ENCODE measurements around the gene CCR5.

DNA sequence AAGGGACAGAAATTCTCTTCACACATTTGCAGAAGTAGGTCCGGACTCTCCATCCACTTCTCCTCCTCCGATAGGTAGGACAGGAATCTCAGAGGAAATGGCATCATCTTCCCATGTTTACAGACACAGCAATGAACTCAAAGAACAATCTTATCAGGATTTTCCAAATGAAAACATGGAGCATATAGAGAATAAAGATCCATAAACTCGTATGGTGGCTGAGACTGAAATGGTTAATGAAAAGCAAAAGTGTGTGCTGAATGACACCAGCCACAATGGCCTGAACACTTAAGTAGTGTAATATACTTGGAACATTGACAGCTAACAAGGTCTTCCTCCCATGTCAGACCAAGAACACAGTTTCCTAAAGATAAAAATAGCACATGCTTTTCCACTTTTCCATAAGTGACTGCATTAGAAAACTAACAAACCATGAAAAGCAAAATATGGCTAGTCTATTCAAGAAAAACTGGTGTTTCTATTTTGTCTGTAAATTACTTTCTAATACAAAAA, 42.1 kb downstream of the CCR5 start:
- TF ChIP-seq, protein P1, sequence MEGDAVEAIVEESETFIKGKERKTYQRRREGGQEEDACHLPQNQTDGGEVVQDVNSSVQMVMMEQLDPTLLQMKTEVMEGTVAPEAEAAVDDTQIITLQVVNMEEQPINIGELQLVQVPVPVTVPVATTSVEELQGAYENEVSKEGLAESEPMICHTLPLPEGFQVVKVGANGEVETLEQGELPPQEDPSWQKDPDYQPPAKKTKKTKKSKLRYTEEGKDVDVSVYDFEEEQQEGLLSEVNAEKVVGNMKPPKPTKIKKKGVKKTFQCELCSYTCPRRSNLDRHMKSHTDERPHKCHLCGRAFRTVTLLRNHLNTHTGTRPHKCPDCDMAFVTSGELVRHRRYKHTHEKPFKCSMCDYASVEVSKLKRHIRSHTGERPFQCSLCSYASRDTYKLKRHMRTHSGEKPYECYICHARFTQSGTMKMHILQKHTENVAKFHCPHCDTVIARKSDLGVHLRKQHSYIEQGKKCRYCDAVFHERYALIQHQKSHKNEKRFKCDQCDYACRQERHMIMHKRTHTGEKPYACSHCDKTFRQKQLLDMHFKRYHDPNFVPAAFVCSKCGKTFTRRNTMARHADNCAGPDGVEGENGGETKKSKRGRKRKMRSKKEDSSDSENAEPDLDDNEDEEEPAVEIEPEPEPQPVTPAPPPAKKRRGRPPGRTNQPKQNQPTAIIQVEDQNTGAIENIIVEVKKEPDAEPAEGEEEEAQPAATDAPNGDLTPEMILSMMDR (tag by site-specific recombination; IDR thresholded peaks at IDR 0.05): no peak
- TF ChIP-seq, protein P2, sequence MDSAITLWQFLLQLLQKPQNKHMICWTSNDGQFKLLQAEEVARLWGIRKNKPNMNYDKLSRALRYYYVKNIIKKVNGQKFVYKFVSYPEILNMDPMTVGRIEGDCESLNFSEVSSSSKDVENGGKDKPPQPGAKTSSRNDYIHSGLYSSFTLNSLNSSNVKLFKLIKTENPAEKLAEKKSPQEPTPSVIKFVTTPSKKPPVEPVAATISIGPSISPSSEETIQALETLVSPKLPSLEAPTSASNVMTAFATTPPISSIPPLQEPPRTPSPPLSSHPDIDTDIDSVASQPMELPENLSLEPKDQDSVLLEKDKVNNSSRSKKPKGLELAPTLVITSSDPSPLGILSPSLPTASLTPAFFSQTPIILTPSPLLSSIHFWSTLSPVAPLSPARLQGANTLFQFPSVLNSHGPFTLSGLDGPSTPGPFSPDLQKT (IDR thresholded peaks at IDR 0.05; ENCODE audit: borderline replicate concordance, low read depth, low read length): no peak
- no peak for TF ChIP-seq ZNF121 (tag by site-specific recombination; IDR thresholded peaks at IDR 0.05)
- no peak for TF ChIP-seq ZNF274 (IDR thresholded peaks at IDR 0.05; ENCODE audit: low read length)
- no peak for TF ChIP-seq ZNF274 (tag by site-specific recombination; IDR thresholded peaks at IDR 0.05; ENCODE audit: borderline replicate concordance)
- TF ChIP-seq, protein P3, sequence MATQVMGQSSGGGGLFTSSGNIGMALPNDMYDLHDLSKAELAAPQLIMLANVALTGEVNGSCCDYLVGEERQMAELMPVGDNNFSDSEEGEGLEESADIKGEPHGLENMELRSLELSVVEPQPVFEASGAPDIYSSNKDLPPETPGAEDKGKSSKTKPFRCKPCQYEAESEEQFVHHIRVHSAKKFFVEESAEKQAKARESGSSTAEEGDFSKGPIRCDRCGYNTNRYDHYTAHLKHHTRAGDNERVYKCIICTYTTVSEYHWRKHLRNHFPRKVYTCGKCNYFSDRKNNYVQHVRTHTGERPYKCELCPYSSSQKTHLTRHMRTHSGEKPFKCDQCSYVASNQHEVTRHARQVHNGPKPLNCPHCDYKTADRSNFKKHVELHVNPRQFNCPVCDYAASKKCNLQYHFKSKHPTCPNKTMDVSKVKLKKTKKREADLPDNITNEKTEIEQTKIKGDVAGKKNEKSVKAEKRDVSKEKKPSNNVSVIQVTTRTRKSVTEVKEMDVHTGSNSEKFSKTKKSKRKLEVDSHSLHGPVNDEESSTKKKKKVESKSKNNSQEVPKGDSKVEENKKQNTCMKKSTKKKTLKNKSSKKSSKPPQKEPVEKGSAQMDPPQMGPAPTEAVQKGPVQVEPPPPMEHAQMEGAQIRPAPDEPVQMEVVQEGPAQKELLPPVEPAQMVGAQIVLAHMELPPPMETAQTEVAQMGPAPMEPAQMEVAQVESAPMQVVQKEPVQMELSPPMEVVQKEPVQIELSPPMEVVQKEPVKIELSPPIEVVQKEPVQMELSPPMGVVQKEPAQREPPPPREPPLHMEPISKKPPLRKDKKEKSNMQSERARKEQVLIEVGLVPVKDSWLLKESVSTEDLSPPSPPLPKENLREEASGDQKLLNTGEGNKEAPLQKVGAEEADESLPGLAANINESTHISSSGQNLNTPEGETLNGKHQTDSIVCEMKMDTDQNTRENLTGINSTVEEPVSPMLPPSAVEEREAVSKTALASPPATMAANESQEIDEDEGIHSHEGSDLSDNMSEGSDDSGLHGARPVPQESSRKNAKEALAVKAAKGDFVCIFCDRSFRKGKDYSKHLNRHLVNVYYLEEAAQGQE (tag by site-specific recombination; IDR thresholded peaks at IDR 0.05): no peak
- no peak for TF ChIP-seq BCL11B (tag by site-specific recombination; IDR thresholded peaks at IDR 0.05; ENCODE audit: low read depth)
- no peak for TF ChIP-seq KLF16 (tag by site-specific recombination; IDR thresholded peaks at IDR 0.05)
- no peak for TF ChIP-seq ZNF423 (tag by site-specific recombination; IDR thresholded peaks at IDR 0.05)
- TF ChIP-seq SETDB1 (IDR thresholded peaks at IDR 0.05; ENCODE audit: insufficient read length, low read length): no peak
- TF ChIP-seq ZNF302 (tag by site-specific recombination; IDR thresholded peaks at IDR 0.05; ENCODE audit: low read depth): no peak
- no peak for TF ChIP-seq ZNF221 (tag by site-specific recombination; IDR thresholded peaks at IDR 0.05; ENCODE audit: borderline replicate concordance)
- TF ChIP-seq ZNF335 (tag by site-specific recombination; conservative IDR thresholded peaks at IDR 0.05): no peak
- no peak for TF ChIP-seq ZNF23 (tag by site-specific recombination; IDR thresholded peaks at IDR 0.05; ENCODE audit: borderline replicate concordance)
